ENCODE results near the gene RCC2.

Gene RCC2

DNA sequence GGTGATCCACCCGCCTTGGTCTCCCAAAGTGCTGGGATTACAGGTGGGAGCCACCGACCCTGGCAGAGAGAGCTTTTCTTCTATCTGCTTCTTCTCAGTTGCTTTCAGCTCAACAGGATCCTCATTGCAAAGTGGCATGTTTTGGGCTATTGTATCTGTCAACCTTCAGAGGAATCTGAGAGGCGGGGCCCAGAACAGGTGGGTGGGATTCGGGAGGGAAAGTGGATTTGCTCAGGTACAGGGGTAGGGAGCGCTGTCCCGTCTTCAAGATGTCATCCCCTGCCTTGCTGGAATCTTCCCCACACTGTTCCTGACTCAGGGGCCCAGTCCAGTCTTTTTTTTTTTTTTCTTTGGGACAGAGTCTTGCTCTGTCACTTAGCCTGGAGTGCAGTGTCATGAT is 26.9 kb upstream of the RCC2 start:
- no peak for TF ChIP-seq CTCF (conservative IDR thresholded peaks at IDR 0.05; ENCODE audit: low read depth, low read length)
- Histone ChIP-seq H3K27me3 (ENCODE audit: insufficient read depth, low read depth) (peaks cover 3% of the 10 kb centered on the region; the same call in 1 of the 2 replicates), H4K20me1 (ENCODE audit: insufficient read depth) (no peaks in the 10 kb centered on the region), H3K27ac (no peak overlapping the region), H3K36me3 (ENCODE audit: insufficient read depth) (no peaks in the 10 kb centered on the region), H2AFZ (ENCODE audit: low read depth) (no peak overlapping the region), H3K79me2 (ENCODE audit: insufficient read depth, low read depth) (no peaks in the 10 kb centered on the region), H3K4me3 (IDR thresholded peaks at IDR 0.05; ENCODE audit: insufficient read depth, low read depth, low read length) (no peak overlapping the region), H3K4me2 (no peak overlapping the region), H3K9ac (no peak overlapping the region), H3K4me1 (ENCODE audit: low read depth, poor library complexity, severe bottlenecking) (no peaks in the 10 kb centered on the region)

DNA sequence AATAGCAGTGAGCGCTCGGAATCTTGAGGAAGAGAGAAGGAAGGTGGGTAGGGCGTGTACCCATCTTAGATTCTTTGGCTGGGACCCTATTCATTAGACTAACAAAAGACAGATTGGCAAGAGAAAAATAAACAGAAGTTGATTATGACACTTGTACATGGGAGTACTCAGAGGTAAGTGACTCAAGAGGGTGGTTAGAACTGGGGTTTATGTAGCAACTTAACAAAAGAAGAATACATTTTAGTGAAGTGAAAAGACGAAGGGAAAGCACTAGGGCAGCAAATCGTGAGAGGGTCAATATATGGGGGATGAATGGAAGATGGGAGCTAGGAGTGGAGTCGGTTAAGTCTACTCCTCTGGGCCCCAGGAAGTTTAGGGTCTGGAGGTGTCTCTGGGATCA is 25.8 kb upstream of the RCC2 start:
- Histone ChIP-seq H3K79me2 (ENCODE audit: insufficient read depth, low read depth) (no peaks in the 10 kb centered on the region), H3K9ac (no peak overlapping the region), H3K27me3 (ENCODE audit: insufficient read depth, low read depth) (peaks cover 3% of the 10 kb centered on the region; the same call in 1 of the 2 replicates), H3K4me3 (IDR thresholded peaks at IDR 0.05; ENCODE audit: insufficient read depth, low read depth, low read length) (no peak overlapping the region), H3K4me1 (ENCODE audit: low read depth, poor library complexity, severe bottlenecking) (no peaks in the 10 kb centered on the region), H3K36me3 (ENCODE audit: insufficient read depth) (no peaks in the 10 kb centered on the region), H3K27ac (no peak overlapping the region), H3K4me2 (no peak overlapping the region), H2AFZ (ENCODE audit: low read depth) (no peak overlapping the region), H4K20me1 (ENCODE audit: insufficient read depth) (no peaks in the 10 kb centered on the region)
- no peak for TF ChIP-seq CTCF (conservative IDR thresholded peaks at IDR 0.05; ENCODE audit: low read depth, low read length)

GRCh38 chr1:17463991-17464390 is 24.5 kb upstream of the RCC2 start:
- Histone ChIP-seq H3K4me1 (ENCODE audit: low read depth, poor library complexity, severe bottlenecking) (no peaks in the 10 kb centered on the region), H4K20me1 (ENCODE audit: insufficient read depth) (no peaks in the 10 kb centered on the region), H3K36me3 (ENCODE audit: insufficient read depth) (no peaks in the 10 kb centered on the region), H3K27ac (no peak overlapping the region), H2AFZ (ENCODE audit: low read depth) (no peak overlapping the region), H3K9ac (no peak overlapping the region), H3K79me2 (ENCODE audit: insufficient read depth, low read depth) (no peaks in the 10 kb centered on the region), H3K4me3 (IDR thresholded peaks at IDR 0.05; ENCODE audit: insufficient read depth, low read depth, low read length) (no peak overlapping the region), H3K4me2 (no peak overlapping the region), H3K27me3 (ENCODE audit: insufficient read depth, low read depth) (peaks cover 3% of the 10 kb centered on the region; the same call in 1 of the 2 replicates)
- TF ChIP-seq CTCF (conservative IDR thresholded peaks at IDR 0.05; ENCODE audit: low read depth, low read length): no peak

- Histone ChIP-seq H3K9ac (no peak overlapping the region), H3K4me1 (ENCODE audit: low read depth, poor library complexity, severe bottlenecking) (no peaks in the 10 kb centered on the region), H4K20me1 (ENCODE audit: insufficient read depth) (no peaks in the 10 kb centered on the region), H3K4me3 (IDR thresholded peaks at IDR 0.05; ENCODE audit: insufficient read depth, low read depth, low read length) (no peak overlapping the region), H3K27ac (no peak overlapping the region), H2AFZ (ENCODE audit: low read depth) (no peak overlapping the region), H3K36me3 (ENCODE audit: insufficient read depth) (no peaks in the 10 kb centered on the region), H3K79me2 (ENCODE audit: insufficient read depth, low read depth) (no peaks in the 10 kb centered on the region), H3K4me2 (no peak overlapping the region), H3K27me3 (ENCODE audit: insufficient read depth, low read depth) (peaks cover 3% of the 10 kb centered on the region; the same call in 1 of the 2 replicates)
- no peak for TF ChIP-seq CTCF (conservative IDR thresholded peaks at IDR 0.05; ENCODE audit: low read depth, low read length)
Observed at GRCh38 chr1:17462669-17463068, 23.2 kb upstream of the RCC2 start.

All from KMS-11 (cell line).